Measurements from ENCODE around the gene SCIN.

The SCIN gene

DNA sequence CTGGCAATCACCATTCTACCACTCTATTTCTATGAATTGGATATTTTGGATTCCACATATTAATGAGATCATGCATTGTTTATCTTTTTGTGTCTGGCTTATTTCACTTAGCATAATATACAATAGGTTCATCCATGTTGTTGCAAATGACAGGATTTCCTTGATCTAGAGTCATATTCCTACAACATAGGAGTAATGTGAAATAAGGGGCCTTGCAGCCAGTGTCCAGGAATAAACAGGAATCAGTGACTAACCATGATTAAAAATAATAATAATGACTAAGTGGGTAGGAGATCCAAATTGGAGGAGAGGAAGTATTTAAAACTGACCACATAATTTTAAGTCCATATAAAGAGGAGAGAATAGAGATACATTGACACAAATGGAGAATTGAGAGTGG lies 49.9 kb downstream of the SCIN start:
- H3K36me3 Mint-ChIP-seq (ENCODE audit: low read depth), result no peaks in the 10 kb centered on the region
- peaks cover 1% of the 10 kb centered on the region for H3K27me3 Mint-ChIP-seq
- H3K4me1 Mint-ChIP-seq (ENCODE audit: low read depth), result no peaks in the 10 kb centered on the region
- H3K4me3 Mint-ChIP-seq, result no peak overlapping the region
- no peaks in the 10 kb centered on the region for H3K9me3 Mint-ChIP-seq
- no peak overlapping the region for H3K27ac Mint-ChIP-seq

DNA sequence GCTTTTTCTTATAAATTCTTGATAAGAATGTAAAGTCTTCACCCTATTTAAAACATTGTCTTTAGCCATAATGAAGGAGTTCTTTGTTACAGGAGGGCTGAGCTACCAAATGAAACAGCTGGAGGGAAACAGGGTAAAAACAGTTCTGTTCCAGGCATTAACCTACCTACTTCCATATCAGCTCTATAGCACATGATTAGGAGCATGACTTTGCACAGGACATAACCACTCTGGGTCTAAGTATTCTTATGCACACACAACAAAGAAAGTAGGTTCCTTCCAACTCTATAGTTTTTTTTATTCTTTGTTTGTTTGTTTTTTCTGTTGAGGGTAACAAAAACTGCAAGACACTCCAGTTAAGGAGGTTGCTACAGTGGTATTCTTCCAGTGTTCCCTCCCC lies 52.7 kb downstream of the SCIN start:
- Mint-ChIP-seq H3K36me3 (ENCODE audit: low read depth) (no peaks in the 10 kb centered on the region), H3K9me3 (no peaks in the 10 kb centered on the region), H3K4me3 (no peak overlapping the region), H3K27ac (no peak overlapping the region), H3K27me3 (peaks cover 19% of the 10 kb centered on the region), H3K4me1 (ENCODE audit: low read depth) (peaks cover 8% of the 10 kb centered on the region)

DNA sequence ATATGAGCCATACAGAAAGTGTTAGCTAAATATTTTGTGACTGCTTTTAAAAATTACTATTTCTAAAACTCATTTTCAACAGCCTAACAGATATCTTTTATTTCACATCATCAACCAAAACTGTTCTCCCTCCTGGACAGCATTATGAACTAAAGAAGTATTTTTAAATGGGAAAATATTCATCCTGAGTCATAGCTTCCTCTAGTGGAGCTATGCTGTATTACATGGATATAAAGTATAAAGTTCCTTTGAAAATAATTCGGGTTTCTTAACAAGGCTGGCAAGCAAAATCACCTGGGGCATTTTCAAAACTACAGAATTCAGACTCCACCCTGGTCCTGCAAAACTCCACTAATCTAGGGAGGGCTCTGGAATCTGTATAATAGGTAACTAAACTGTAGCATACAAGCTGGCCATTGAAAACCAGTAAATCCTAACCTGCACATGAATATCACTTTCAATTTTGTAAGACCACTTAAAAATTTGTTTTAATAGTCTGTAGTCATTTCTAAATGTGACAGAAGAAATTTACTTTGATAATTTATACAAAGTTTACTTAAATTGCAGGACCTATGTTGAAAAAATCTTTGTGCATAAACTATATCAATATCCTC lies 53.5 kb downstream of the SCIN start:
- H3K4me3 Mint-ChIP-seq, result no peak overlapping the region
- H3K27ac Mint-ChIP-seq, result no peak overlapping the region
- H3K4me1 Mint-ChIP-seq (ENCODE audit: low read depth), result peaks cover 8% of the 10 kb centered on the region

DNA sequence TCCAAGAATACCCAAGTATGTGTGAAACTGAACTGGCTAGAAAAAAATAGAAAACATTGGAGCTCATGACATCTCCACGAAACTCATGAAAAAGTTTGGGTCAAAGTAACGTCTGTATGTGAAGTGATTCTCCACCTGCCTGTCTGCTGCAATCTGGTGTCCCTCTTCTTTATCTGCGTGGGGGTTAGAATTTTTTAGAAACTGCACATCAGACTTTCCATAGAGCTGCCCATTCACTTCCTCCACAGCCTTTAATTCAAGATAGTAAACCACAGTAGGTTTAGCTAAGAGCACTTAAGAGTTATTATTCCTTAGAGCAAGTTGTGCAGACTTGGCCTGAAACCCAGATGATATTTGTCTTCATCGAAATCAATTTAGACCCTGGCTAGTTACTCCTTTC lies 55.3 kb downstream of the SCIN start:
- peaks cover 8% of the 10 kb centered on the region for H3K4me1 Mint-ChIP-seq (ENCODE audit: low read depth)
- H3K36me3 Mint-ChIP-seq (ENCODE audit: low read depth), result no peaks in the 10 kb centered on the region
- H3K27me3 Mint-ChIP-seq, result peaks cover 19% of the 10 kb centered on the region
- no peak overlapping the region for H3K4me3 Mint-ChIP-seq
- H3K9me3 Mint-ChIP-seq, result no peaks in the 10 kb centered on the region
- H3K27ac Mint-ChIP-seq, result no peak overlapping the region

More for the DNA sequence above, 53.5 kb downstream of the SCIN start:
- Mint-ChIP-seq H3K36me3 (ENCODE audit: low read depth) (no peaks in the 10 kb centered on the region), H3K27me3 (peaks cover 19% of the 10 kb centered on the region), H3K9me3 (no peaks in the 10 kb centered on the region)

DNA sequence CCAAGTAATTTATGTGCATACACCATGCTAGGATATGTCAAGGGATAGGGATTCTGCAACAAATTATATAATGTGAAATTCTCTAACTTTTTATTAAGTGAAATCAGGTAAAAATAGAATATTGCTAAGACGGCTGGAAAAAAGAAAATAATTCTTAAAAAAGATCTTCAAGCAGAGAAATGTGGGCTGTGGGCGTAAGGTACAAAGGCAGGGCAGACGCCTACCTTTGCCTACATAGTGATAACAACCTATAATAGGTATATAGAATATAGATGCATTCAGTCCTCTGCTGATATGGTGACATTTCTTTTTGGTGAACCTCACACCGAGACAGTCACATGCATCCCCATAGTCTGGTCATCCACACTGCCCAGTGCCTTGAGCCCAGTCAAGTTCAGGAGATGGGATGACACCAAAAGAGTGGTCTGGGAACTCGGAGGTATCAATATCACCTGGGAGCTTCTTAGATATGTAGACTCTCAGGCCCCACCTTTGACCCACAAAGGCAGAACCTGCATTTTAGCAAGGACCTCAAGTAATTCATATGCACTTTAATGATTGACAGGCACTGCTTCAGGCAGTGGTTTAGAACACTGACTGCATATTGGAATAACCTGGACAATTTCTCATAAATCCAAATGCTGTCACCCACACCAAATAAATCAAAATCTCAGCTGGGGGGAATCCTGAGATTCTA lies 59.4 kb downstream of the SCIN start:
- H3K27me3 Mint-ChIP-seq, result peaks cover 19% of the 10 kb centered on the region
- peaks cover 8% of the 10 kb centered on the region for H3K4me1 Mint-ChIP-seq (ENCODE audit: low read depth)
- H3K4me3 Mint-ChIP-seq, result no peak overlapping the region
- no peaks in the 10 kb centered on the region for H3K36me3 Mint-ChIP-seq (ENCODE audit: low read depth)
- H3K9me3 Mint-ChIP-seq, result no peaks in the 10 kb centered on the region
- H3K27ac Mint-ChIP-seq, result no peak overlapping the region

DNA sequence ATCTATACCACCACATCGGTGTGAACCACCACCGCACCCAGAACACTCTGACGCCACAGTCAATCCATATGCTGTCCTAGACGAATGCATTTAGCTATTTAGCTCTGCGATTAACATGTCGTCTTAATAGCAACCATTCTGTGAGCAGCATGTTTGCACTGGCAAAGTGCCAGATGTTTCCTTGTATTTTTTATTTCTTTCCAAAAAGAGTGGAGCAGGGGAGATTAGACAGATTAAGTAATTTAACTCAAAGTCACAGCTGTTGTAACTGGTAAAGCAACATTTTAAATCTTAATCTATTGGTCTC lies 59.9 kb downstream of the SCIN start:
- Mint-ChIP-seq H3K4me3 (no peak overlapping the region), H3K27me3 (peaks cover 17% of the 10 kb centered on the region), H3K27ac (no peak overlapping the region), H3K36me3 (ENCODE audit: low read depth) (no peaks in the 10 kb centered on the region), H3K4me1 (ENCODE audit: low read depth) (peaks cover 9% of the 10 kb centered on the region), H3K9me3 (no peaks in the 10 kb centered on the region)

DNA sequence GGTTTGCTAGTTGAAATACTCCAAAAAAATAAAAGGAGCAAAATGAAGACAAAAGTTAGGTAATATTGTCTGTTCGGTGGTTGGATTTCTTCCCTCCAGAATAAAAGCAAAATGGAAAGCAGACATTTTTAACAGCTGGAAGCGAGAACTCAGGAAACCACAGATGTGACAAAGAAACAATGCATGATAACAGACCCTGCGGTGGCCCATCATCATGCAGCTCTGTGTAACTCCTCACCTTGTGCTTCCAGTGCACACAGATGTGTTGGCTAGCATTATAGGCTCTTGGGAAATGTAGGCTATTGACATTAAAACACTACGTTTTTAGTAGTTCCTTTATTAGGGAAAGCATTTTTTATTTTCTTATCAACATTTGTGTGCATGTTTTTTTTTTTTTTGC lies 63.1 kb downstream of the SCIN start:
- Mint-ChIP-seq H3K27me3 (no peaks in the 10 kb centered on the region), H3K27ac (no peak overlapping the region), H3K9me3 (no peaks in the 10 kb centered on the region), H3K4me3 (no peak overlapping the region), H3K4me1 (ENCODE audit: low read depth) (peaks cover 17% of the 10 kb centered on the region), H3K36me3 (ENCODE audit: low read depth) (no peaks in the 10 kb centered on the region)

DNA sequence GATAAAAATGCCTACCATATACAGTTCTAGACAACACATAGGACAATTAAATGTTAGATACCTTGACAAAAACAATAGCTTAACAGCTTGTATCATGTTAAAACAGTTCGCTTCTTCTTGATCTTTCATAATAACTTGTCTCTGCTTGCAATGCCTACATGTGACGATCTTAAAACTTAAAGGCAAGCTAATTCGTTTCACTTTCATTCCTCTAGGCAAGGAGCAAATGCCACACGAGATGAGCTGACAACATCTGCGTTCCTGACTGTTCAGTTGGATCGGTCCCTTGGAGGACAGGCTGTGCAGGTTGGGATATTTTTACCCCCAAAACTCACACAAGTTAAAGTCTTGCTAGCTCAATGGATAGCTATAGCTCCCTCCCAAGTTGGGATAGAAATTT lies 65.3 kb downstream of the SCIN start:
- Mint-ChIP-seq H3K4me1 (ENCODE audit: low read depth) (peaks cover 21% of the 10 kb centered on the region), H3K9me3 (no peaks in the 10 kb centered on the region), H3K27ac (no peak overlapping the region), H3K36me3 (ENCODE audit: low read depth) (no peaks in the 10 kb centered on the region), H3K27me3 (no peaks in the 10 kb centered on the region), H3K4me3 (peak overlapping the region; percentile 78)

DNA sequence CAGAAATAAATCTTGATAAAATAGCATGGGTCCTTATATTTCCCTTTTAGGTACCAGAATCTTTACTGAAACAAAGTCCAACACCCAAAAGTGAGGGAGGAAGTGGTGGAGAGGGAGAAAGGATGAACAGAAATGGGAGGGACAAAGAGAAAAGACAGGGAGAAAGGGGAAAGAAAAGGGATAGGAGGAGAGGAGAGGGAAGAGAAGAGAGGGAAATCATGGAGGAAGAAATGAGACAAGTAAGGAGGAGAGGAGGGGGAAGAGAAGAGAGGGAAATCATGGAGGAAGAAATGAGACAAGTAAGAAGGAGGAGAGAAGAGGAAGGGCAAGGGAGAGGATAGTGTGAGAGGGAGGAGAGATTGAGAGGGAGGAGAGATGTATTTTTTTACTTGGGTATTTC lies 66.8 kb downstream of the SCIN start:
- H3K36me3 Mint-ChIP-seq (ENCODE audit: low read depth), result no peaks in the 10 kb centered on the region
- H3K27ac Mint-ChIP-seq, result no peak overlapping the region
- no peaks in the 10 kb centered on the region for H3K9me3 Mint-ChIP-seq
- no peaks in the 10 kb centered on the region for H3K27me3 Mint-ChIP-seq
- H3K4me1 Mint-ChIP-seq (ENCODE audit: low read depth), result peaks cover 21% of the 10 kb centered on the region
- no peak overlapping the region for H3K4me3 Mint-ChIP-seq

DNA sequence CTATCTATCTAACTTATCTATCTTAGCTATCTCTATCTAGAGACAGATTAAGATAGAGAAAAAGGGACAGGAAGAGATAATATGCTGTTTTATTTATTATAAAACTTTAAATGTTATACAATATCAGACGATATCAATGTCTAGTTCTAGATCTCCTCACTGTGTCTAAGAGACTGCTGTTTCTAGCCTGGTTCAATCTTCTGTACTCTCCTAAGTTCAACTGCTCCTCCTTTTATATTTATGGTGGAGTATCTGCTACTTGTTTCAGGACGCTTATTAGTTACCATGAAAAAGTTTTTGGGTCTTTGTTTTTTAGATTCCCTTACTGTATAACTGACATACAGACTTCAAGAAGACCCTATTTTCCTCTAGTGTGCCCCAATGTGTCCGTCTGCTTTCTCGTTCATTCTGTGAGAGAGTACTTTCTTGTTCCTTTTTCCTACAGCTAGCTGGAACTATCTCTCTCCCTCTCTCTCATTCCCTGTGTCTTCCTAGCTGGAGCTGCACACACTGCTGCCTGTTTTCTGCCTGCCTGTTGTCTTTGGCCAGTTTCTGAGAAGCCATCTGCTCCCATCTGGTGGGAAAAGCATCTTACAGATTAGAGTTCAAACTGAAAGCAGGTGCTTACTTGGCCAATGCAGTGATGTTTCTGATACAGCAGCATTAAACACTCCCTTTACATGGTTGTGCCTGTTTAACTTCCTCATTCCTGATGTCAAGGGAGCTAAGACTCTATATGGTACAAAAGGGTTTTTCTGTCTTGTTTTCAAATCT lies 67.5 kb downstream of the SCIN start:
- peaks cover 21% of the 10 kb centered on the region for H3K4me1 Mint-ChIP-seq (ENCODE audit: low read depth)
- peak overlapping the region; percentile 64 for H3K4me3 Mint-ChIP-seq
- no peaks in the 10 kb centered on the region for H3K27me3 Mint-ChIP-seq
- H3K36me3 Mint-ChIP-seq (ENCODE audit: low read depth), result no peaks in the 10 kb centered on the region
- no peaks in the 10 kb centered on the region for H3K9me3 Mint-ChIP-seq
- no peak overlapping the region for H3K27ac Mint-ChIP-seq

DNA sequence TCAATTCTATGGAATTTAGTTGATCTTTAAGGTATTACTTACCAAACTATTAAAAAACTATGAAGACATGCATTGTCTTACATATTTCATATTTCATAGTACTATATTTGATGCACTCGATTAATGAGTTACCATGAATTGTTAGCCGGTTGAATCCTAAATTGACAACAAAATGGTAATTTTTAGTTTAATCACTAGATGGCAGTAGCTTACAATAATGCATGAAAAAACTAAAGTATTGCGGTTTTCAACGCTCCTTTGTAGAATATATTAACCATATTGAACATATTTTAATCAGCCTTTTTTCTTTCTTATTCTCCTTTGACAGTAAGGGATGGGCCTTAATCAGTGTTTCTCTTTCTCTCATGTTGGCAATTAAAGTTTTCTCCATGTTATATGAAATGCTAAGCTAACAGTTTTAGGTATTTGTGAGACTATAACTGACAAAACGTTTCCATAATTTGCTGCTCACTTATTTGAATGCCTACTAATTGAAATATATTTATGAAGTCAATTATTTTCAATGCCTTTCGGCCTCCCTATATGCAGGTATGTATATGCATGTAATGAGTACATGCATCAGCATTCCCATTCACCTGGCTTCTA lies 68.4 kb downstream of the SCIN start:
- no peak overlapping the region for H3K27ac Mint-ChIP-seq
- no peak overlapping the region for H3K4me3 Mint-ChIP-seq
- no peaks in the 10 kb centered on the region for H3K36me3 Mint-ChIP-seq (ENCODE audit: low read depth)
- H3K27me3 Mint-ChIP-seq, result no peaks in the 10 kb centered on the region
- peaks cover 21% of the 10 kb centered on the region for H3K4me1 Mint-ChIP-seq (ENCODE audit: low read depth)
- no peaks in the 10 kb centered on the region for H3K9me3 Mint-ChIP-seq

DNA sequence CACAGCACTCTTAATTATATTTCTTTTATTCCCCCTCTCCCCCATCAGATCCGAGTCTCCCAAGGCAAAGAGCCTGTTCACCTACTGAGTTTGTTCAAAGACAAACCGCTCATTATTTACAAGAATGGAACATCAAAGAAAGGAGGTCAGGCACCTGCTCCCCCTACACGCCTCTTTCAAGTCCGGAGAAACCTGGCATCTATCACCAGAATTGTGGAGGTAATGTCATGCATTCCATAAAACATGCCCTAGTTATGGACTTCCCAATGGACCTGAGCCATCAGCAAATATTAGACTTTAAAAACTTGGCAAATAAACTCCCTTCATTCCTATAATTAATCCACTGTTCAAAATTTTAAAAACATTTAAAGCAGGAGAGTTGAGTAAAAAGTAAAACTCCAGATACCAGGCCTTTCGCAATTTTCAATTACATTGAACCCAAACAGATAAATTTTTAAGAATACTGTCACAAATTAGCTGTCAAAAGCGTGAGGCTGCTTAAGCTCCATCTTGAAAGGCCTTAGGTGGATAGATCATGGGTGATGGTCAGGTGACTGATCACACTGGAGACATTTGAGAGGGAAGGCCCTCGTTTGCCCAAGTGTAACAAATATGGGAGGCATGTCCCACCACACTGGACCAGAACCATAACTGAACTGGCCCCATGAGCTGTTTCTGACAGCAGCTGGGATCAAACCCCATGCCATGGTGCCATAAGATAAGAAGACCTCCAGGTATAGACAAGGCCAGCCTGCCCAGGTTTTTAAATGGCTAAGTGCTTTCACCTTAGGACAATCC lies 70.0 kb downstream of the SCIN start:
- Mint-ChIP-seq H3K27me3 (no peaks in the 10 kb centered on the region), H3K27ac (no peak overlapping the region), H3K4me3 (no peak overlapping the region), H3K4me1 (ENCODE audit: low read depth) (peaks cover 20% of the 10 kb centered on the region), H3K9me3 (no peaks in the 10 kb centered on the region), H3K36me3 (ENCODE audit: low read depth) (no peaks in the 10 kb centered on the region)

DNA sequence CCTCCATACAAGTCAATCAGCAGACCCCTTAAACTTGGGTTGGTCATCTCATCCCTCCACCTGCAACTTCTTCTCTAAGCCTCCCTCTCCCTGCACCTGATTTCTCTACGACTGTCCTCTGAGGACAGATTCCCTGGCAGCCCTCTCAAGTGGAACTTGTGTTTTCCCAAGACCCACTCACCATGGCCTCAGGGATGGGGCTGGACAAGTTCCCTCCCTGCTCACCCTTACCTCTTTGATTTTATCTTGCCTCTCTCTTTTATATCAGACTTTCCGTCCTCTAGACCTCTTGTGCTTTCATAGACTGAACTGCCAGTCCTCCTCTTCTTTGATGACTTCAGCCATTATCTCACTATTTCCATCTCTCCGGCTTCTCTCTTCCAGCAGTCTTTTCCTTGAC lies 70.7 kb downstream of the SCIN start:
- Mint-ChIP-seq H3K27ac (no peak overlapping the region), H3K4me3 (no peak overlapping the region)

DNA sequence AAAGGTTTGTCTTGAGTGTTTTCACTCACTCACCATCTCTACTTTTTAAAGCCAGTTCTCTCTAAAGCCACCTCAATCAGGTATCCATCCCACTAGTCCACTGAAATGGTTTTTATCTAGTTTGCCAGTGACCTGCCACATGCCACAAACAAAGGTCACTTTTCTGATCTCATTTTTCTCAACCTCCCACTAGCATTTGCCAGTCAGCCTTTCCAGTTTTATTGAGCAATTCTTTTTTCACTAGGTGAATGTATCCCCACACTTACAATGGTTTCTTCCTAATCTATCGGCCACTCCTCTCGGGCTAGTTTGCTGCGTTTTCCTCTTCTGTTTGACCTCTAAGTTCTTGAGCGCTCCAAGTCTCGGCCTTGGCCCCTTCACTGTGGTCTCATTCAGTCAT lies 72.0 kb downstream of the SCIN start:
- no peaks in the 10 kb centered on the region for H3K36me3 Mint-ChIP-seq (ENCODE audit: low read depth)

More for the DNA sequence above, 70.7 kb downstream of the SCIN start:
- H3K4me1 Mint-ChIP-seq (ENCODE audit: low read depth), result peaks cover 13% of the 10 kb centered on the region
- H3K9me3 Mint-ChIP-seq, result no peaks in the 10 kb centered on the region
- no peaks in the 10 kb centered on the region for H3K36me3 Mint-ChIP-seq (ENCODE audit: low read depth)
- H3K27me3 Mint-ChIP-seq, result no peaks in the 10 kb centered on the region

More for the DNA sequence above, 72.0 kb downstream of the SCIN start:
- H3K4me3 Mint-ChIP-seq, result no peak overlapping the region
- H3K27me3 Mint-ChIP-seq, result no peaks in the 10 kb centered on the region
- peaks cover 10% of the 10 kb centered on the region for H3K4me1 Mint-ChIP-seq (ENCODE audit: low read depth)
- H3K9me3 Mint-ChIP-seq, result no peaks in the 10 kb centered on the region
- H3K27ac Mint-ChIP-seq, result no peak overlapping the region

Measured in stimulated activated naive CD8-positive, alpha-beta T cell treated with anti-CD3 and anti-CD28 coated beads, Interleukin-15, Interleukin-2, amounts not matched to agents 100 ng/mL and 50 ng/mL, for 24 hours (primary cell).